Stimulated activated CD4-positive, alpha-beta T cell treated with anti-CD3 and anti-CD28 coated beads, TNF-alpha, amount 100 ng/mL, for 24 hours (primary cell): Measurements from ENCODE around the gene RARB.

Experiments
- DNase-seq, 3 experiments: peaks; one replicate each; pipeline ENCODE4 v3.0.0-alpha.2; 2020; ENCODE audit warnings: low read depth in 3 of 3

The RARB gene

DNA sequence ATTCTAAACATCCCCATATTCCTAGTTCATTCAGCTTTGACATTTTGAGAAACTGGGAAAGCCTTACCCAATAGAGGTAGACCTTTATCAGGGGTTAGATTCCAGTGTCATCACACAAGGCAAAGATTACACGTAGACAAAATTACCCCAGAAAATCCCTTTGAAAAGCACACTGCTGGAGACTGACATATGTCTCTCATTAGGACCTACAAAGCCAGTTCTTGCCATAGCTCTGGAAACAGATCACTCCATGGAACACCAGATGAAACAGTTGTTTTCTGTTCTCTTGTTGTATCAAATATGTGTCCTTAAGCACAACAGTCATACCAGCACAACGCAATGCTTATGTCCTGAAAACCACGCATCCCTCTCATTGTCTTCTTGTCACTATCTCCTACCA is 44.7 kb downstream of the RARB start:
- DNase-seq, result no peak

DNA sequence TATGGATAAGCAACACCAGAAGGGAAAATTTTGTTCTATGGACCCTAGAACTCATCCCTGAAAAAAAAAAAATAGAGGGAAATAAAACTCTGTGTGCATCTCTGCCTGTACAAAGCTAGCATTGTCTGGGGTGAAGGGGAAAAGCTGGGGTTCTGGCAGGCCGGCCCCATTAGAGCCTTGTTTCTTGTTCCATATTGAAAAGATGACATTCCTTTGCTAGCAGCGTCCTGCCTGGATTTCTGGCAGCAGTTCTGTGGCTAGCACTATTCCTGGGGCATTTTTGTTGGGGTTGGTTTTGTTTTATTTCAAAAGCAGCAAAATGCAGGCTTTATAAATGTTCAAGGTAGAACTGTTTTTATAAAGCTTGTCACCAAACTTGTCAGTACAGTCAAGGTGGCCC is 45.2 kb downstream of the RARB start:
- no peak for DNase-seq

DNA sequence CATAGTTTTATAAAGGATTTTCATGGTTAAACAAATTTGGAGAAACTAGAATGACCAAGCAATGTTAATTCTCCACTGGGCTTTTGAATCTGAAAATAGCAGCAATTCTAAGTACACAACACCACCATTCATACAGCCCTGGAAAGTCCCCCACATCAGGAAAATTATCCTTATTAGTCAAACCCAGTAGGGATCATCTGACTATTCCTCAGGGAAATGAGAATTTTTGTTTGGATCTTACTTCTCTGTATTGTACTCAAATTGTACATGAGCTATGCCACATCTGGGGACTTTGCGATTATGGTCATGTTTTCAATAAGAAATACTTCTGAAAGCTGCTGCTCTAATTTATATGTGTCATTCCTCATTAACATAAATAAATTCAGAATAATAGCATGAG is 46.0 kb downstream of the RARB start:
- no peak for DNase-seq

DNA sequence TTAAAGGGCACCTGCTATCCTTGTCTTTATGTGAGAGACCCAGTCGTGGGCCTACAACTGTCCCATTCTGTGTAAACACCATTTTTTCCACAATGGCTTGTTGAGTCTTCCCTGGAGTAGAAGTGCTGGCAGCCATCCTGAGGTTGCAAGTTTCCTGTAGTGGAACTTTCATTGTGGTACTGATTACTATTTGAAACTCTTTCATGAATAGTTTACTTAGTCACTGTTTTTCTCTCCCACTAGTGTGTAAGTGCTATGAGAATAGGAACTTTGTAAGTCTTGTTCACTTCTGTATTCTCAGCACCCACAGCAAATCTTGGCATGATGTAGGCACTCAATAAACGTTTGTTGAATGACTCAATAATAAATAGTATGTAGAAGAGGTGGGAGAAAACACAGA is 48.6 kb downstream of the RARB start:
- DNase-seq, result no peak

DNA sequence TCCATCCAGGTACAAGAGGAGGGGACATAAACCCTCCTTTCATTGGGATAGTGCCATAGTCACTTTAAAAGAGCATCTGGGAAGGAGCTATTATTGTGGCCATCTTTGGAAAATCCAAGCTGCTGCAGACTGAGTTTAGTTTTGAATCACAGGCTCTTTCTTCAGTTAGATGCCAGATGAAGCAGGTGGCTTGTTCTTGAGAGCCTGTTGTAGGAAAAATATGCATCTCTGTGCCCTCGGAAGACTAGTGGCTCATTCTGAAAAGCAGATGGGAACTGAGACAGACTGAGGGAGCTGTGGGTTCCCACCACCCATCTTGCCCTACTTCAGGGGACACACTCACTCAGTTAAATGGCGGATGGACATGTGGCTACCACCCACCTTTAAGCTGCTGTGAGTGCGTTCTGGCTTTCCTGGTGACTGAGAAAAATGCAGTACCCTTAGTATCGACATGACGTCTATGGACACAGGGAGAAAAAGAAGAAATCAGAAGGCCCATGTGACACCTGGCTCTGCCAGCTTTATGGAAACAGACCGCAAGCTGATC is 50.2 kb downstream of the RARB start:
- DNase-seq, result no peak

DNA sequence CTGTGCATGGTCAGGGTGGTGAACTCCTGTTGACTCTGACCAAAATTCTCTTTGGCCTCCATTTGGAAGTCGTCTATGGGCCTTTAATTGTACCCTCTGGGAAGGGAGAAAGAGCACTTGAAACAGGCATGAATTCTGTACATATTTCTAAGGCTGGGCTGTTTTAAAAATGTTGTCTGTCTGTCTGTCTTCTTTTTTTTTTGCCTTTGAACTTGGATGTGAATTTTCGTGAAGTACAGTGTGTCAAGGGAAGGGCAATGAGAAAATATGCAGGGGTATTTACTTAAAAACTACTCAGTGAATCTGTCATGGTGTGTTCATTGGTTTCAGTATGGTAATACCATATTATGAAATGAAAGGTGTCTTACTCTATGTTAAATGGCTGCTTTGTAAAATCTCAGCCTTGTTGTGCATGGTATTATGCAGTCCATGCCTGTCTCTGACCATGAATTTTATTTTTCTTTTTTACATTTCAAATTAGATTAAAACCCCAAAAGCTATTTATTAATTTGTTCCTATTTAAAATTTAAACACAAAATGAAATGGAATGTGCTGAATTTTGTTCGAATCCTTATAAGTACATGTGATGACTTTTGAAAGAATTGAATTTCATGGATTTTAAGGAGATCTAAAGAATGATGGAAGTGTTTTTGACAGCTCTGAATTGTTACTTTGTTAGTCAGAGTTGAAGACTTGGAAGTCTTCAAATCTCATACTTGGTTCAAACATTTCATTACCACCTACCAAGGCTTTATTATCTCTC is 51.1 kb downstream of the RARB start:
- DNase-seq, result no peak

DNA sequence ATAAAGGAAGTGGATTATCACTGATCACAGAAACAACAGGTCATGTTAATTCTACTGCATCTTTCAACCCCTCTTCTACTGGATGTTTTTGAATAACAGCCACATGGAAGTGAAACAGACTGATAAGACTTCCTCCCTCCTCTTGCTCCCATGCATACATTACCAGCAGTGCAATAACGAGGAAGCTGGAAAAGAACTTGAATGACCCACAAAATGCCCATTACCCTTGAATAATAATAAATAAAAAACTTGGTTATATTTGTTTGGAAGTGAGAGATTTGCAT is 51.6 kb downstream of the RARB start:
- no peak for DNase-seq

DNA sequence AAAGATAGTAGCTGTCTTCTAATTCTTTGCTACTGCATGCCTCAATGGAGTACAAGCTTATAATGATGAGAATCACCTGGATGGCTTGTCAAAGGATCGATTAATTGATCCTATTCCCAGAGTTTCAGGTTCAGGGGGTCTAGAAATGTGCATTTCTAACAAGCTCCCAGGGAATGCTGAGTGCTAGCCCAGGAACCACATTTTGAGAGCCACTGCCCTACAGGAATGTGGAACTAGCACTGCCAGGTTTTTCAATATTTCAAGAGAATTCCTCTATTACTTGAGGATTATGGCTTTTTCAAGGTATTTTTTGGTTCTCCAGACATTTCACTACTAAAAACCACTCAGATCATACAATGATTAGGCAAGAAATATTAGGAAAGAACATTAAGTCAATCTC is 52.7 kb downstream of the RARB start:
- DNase-seq, result no peak

DNA sequence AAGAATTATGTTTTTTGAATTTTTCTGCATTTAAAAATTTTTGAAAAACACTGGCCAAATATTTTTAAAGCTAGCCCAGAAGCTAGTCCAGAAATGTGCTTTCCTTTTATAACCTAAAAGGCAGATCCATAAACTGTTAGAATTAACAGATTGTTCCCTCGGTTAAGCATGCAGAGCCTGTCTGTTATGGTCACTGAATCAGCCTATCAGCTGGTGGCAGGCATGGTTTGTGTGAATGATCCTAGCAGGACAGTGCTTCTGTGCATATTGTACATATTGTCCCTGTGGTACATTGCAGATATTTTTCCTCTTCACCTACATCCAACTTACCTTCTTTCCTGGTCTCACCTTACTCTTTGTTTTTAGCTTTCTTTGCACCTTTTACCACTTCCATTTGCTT is 53.3 kb downstream of the RARB start:
- DNase-seq, result no peak

DNA sequence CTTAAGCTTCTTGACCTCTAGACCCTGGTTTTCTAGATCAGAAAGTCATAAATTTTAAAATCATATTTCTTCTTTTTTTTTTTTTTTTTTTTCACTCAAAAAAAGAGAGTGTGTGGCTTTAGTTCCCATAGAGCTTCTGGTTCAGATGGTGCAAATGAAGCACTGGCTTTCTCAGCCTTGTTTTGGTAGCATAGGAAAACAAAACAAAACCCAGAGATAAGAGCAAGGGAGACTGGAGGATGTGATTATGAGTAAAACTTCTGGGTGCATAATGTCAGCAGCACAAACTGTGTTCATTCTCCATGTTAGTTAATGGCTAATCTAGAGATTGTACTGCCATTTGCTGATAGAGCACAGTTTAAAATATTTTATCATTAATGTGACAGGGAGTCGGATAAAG is 55.4 kb downstream of the RARB start:
- DNase-seq, result no peak

DNA sequence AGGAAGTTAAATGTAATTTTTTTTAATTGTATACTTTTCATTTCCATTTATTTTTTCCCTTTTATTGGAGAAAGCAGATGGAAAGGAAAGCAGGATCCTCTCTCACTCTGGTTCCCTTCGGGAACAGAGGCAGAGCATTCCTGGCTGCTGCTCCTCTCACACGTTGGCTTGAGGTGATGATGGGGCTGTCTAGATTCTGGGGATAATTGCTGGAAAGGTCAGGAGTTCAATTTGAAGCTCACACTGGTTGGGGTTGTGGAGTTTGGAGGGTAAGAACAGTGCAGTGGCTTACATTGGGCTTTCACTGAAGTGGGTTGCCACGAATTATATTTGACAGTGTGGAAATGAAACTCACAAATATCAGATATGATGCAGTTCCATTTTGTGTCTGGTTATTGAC is 57.6 kb downstream of the RARB start:
- no peak for DNase-seq

DNA sequence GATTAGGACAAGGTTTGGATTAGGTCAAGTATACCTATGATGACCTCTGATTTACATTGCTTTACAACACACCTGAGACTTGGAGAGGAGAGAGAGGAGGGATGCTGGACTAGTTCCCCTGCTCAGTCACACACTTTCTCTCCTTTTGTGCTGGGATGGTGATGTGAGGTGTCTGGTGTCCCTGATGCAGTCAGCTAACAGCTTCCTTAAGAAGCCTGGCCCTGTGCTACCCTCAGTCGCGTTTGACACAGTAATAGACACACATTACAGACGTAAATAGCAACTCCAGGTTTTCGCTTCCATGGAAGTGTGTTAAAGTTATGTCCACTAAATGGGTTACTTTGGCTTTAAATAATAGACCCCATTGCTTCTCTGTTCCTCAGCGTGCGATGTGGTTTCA is 58.9 kb downstream of the RARB start:
- no peak for DNase-seq

DNA sequence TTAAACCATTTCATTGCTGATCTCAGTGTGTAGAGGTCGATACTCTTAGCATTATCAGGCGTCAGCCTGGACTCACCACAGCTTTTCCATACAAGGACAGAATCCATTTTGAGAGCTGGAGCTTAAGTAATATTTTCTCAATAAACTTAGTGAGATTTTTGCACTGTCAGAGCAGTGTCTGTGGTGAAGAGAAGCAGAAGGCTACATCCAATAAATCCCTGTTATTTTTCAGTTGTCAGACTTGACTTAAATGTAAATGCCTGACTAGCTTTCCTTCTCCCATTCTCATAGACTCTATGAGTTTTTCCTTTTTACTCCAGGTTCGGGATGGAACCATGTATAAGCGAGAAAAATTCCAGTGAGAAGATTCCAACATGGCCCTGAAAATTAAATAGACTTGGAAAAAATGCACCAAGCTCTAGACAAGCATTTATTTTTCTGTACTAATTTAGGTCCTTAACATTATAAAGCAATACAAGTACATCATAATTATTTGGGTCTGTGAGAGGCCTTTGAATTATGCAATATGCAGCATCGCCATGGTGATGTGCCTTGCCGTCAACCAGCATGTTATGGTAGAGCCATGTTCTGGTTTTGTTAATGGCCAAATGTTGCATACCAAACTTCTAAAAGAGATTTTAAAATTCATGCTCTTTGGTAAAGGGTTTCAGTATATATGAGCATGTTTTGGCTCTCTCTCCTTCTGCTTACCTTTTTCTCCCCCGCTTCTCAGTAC is 62.0 kb downstream of the RARB start:
- no peak for DNase-seq

DNA sequence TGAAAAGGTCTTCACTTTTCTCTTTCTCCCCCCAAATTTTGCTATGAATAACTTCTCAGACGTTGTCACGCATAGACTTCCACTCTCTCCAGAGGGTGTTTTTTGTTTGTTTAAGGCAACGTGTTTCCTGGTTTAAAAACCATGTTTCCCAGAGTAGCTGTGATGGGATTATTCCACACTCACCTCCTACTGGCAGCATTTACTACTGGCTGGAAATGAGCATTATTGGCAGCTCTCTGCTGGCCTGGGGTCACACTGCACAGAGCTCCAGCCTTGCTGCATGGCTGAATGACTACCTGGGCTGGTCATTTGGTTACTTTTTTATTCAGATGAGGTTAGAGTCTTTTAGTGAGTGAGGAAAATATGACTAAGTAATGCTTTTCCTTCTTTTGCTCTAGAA is 65.2 kb downstream of the RARB start:
- no peak for DNase-seq

DNA sequence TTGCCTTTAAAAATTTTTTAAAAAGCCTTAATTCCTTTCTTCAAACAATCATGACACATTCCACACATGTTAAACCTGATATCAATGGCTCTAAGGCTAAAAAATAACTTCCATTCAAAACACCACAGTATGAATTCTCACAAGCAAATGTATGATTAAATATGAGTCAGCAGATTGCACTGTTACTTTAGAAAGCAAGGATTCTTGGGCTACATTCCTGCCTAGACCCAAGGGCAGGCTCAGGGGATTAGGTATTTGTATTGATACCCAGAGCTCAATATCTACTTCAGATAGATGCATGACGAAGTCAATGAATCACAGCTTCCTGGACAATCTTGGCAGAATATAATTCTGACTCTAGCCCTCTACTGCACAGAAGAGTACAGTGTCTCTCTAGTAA is 65.7 kb downstream of the RARB start:
- DNase-seq, result no peak

DNA sequence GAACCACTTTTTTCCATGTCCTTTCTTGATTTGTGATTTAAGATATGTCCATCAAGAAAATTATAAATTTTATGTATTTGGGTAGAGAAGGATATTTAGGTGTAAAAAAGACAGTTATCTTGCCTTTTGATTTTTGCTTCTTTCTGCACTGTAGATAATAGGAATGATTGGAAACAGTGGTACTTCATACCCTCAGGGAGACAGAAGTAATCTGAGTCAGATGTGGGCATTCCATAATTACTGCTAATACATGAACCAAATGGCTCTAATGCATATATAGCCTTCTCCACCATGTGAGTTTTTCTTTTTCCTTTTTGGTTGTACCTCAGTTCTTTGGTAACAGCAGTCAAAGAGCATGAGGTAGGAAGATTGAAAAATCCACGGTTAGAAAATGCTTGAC is 67.2 kb downstream of the RARB start:
- DNase-seq, result no peak

DNA sequence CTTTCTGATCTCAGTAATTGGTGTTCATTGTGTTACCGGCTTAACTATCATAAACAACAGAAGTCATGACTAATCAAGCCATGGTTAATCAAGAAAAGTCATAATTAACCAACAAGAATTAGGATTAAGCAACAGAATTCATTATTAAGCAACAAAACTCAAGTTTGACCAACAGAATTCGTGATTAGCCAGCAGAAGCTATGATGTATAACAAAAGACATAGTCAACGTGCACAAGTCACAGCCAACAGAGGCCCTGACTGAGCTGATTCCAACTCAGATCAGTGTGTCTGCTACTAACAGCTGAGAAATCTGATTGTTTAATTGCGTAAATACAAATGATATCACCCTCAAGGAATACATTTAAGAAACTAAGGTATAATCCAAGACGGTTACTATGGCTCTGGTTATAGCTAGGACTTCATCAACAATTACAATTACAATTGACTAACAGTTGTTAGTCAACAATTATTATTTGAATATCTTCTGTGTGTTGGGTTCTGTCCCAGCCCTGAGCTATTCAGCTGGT is 67.7 kb downstream of the RARB start:
- no peak for DNase-seq

DNA sequence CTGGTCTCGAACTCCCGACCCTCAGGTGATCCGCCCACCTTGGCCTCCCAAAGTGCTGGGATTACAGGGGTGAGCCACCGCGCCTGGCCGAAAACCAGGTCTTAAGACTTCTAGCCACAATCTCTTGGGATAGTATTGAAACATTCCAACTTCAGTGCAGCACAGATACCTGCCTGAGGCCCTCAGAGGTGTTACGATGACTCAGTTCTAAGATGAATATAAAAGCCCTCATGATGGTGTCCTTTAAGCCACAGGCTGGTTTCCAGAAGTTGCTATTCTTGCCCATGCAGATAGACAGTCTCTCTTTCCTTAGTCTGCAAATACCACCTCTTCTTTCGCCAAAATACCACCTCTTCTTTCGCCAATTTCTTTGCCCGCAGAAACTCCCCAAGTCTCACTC is 69.0 kb downstream of the RARB start:
- DNase-seq, result no peak

DNA sequence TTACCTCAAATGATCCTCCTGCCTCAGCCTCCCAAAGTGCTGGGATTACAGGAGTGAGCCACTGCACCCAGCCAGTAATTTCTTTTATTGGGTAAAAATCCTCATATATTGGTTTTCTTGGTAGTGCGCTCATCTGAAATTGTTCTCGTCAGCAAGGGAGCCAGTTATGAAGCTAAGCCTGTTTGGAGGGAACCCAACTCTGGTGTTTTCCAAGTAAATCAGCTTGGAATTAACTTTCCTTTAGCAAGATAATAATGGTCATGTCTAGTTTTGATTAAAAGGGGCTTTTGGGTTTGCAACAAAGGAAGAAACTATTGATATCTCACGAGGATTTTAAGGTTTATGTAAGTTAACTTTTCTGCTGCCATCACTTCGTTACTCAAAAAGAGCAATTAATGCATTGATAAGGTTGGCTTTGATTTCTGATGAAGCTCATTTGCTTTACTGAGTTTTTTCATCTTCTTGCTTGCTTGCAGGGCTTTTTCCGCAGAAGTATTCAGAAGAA is 72.7 kb downstream of the RARB start:
- no peak for DNase-seq

DNA sequence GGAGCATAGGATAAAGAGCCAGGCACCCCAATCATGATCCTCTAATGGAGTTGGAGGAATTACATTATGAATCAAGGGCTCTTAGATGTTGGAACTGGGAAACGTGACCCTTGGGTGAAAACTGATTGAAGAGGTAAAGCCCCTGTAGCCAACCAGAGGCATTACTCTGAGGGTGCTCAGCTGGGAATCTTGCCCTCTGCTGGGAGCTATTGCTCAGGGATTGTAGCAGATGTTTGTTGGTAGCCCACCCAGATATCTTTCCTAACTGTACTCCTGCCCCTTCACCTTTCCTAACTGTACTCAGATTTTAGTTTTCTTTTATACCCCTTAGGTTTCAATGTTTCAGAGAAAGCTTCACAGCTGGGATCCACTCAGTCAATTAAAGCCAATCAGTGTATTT is 74.2 kb downstream of the RARB start:
- DNase-seq, result no peak

DNA sequence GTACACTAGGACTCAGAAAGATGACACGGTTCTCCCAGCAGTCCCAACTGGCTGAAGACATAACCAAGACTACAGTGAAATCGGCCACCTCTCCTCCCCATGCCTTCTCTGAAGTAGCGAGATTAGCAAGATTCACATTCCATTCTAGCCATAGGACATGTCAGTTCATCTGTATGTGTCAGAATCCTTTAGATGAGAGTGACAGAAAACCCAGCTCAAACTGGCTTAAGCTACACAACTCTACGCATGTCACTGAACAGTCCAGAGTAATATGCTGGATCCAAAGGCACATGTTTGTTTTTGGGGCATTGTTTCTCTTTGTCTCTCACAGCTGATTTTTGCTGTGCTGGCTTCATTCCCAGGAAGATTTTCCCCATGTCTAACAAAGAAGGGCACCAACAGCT is 75.8 kb downstream of the RARB start:
- no peak for DNase-seq

DNA sequence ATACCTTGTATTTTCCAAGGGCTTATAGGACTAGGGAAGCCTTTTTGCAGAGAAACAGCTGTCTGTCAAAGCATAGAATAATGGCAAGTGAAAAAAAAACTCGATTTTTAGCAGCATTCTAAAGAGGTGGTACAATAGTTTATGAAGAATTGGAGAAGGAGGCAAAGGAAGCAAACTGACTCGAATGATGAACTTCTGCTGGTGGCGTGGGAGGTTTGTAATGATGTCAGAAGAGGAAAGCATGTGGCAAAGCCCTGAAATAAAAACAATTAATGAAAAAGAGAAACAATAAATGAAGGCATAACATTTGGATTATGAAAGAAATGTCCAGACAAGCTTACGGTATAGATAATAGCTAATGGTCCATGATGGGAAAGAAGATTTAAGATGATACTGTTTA is 77.5 kb downstream of the RARB start:
- DNase-seq, result no peak

DNA sequence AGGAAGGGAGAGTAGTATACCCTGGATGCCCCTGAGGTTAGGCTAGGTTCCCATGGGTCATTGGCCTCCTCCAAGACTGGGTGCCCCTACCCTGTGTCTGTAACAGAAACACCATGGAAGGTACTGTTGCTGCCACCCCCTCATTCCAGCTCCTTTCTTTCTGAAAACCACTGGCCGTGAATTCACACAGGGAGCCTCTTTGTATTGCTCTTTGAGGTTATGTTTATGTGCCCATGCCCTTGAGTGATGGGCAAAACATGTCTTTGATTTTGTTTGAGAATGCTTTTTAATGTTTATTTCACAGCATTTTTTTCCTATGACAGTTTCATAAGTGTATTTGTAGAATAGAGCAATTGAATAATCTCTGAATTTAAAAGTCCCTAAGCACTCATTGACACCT is 79.7 kb downstream of the RARB start:
- no peak for DNase-seq
